Endodermal cell (in vitro differentiated cells): ENCODE data around the gene KIAA1217. TPM values are rescaled to one million over a fixed set of nuclear protein-coding genes. Genes with fewer than 3 reads are reported as not detected.

ENCODE experiments used
- DNase-seq: peaks from one replicate; pipeline ENCODE4 v3.0.0-alpha.2; 2017
- H3K27ac ChIP-seq: 2 replicates; pipeline ENCODE4 v1.5.1; 2013; ENCODE audit warnings: mild to moderate bottlenecking, low read depth, low read length, moderate library complexity
- H3K27me3 ChIP-seq: 2 replicates; pipeline ENCODE4 v1.6.1; 2013; ENCODE audit warnings: mild to moderate bottlenecking, low read length, moderate library complexity; ENCODE audit not compliant: insufficient read depth, control insufficient read depth, poor library complexity, severe bottlenecking
- H3K36me3 ChIP-seq: 2 replicates; pipeline ENCODE4 v1.7.0; 2013; ENCODE audit warnings: mild to moderate bottlenecking, low read length, moderate library complexity; ENCODE audit not compliant: control insufficient read depth, insufficient read depth
- H3K4me1 ChIP-seq: one replicate; pipeline ENCODE4 v1.7.0; 2013; ENCODE audit warnings: low read length; ENCODE audit not compliant: control insufficient read depth, insufficient read depth
- H3K4me3 ChIP-seq: 2 replicates; pipeline ENCODE4 v1.5.1; 2013; ENCODE audit warnings: mild to moderate bottlenecking, low read length, moderate library complexity
- H3K9ac ChIP-seq: 2 replicates; pipeline ENCODE4 v1.6.1; 2013; ENCODE audit warnings: mild to moderate bottlenecking, low read length, moderate library complexity; ENCODE audit not compliant: poor library complexity, severe bottlenecking; ENCODE audit errors: extremely low read depth
- H3K9me3 ChIP-seq: 2 replicates; pipeline ENCODE4 v1.6.1; 2013; ENCODE audit warnings: mild to moderate bottlenecking, low read length, moderate library complexity; ENCODE audit not compliant: control insufficient read depth
- H3K27ac Mint-ChIP-seq: 2 replicates; pipeline ENCODE4 v1.8.0; 2020; ENCODE audit warnings: mixed read lengths
- H3K27me3 Mint-ChIP-seq: 2 replicates; pipeline ENCODE4 v1.8.0; 2021; ENCODE audit warnings: mild to moderate bottlenecking, mixed read lengths; ENCODE audit not compliant: insufficient read depth
- H3K36me3 Mint-ChIP-seq: 2 replicates; pipeline ENCODE4 v1.8.0; 2020; ENCODE audit warnings: low read depth, mixed read lengths
- H3K4me1 Mint-ChIP-seq: 2 replicates; pipeline ENCODE4 v1.8.0; 2020; ENCODE audit warnings: mixed read lengths
- H3K4me3 Mint-ChIP-seq: 2 replicates; pipeline ENCODE4 v1.8.0; 2020; ENCODE audit warnings: mild to moderate bottlenecking, moderate library complexity, mixed read lengths
- H3K9me3 Mint-ChIP-seq: 2 replicates; pipeline ENCODE4 v1.8.0; 2020; ENCODE audit warnings: mild to moderate bottlenecking, mixed read lengths
- CTCF ChIP-seq: fragments of 200-600 bp; sonication (generic); conservative IDR thresholded peaks from 2 replicates; pipeline ENCODE4 v1.5.0; 2021; ENCODE audit warnings: antibody characterized with exemption, mild to moderate bottlenecking
- WGBS, 2 experiments: methylation state at CpG; one replicate each; pipeline versions ENCODE4 v1.1.5 to v1.1.7; 2013; ENCODE audit warnings: missing lambda C conversion rate in 2 of 2, mixed read lengths in 1 of 2; ENCODE audit not compliant: insufficient coverage in 1 of 2, insufficient read length in 1 of 2; 5-methylcytosine and 5-hydroxymethylcytosine counted together
- total RNA-seq, 2 donors: library from RNA; stranded (reverse); fragmentation: NEBNext Ultra II Directional in 1 of 2; extraction: Animal tissue kit (Norgen Biotek cat#: 25700) in 1 of 2; gene quantifications; 2 replicates in 1 of 2; 3 replicates in 1 of 2; pipeline ENCODE4 v1.2.1, GENCODE V29; 2021

KIAA1217 gene
- total RNA-seq, 2 donors from 2014 or later, result 25.4 to 27.2 TPM

GRCh38 chr10:24393201-24393600 is 184.3 kb downstream of the KIAA1217 start:
- Histone ChIP-seq H3K27ac (no peak overlapping the region), H3K4me1 (no peaks in the 10 kb centered on the region), H3K36me3 (no peaks in the 10 kb centered on the region), H3K9ac (no peak overlapping the region), H3K4me3 (no peak overlapping the region), H3K9me3 (no peaks in the 10 kb centered on the region), H3K27me3 (no peaks in the 10 kb centered on the region)
- H3K27me3 Mint-ChIP-seq, result no peaks in the 10 kb centered on the region
- no peaks in the 10 kb centered on the region for H3K4me1 Mint-ChIP-seq
- WGBS, 2 experiments, result 91 to 100% methylated on average over 1 to 5 of the region's 5 CpGs
- no peak overlapping the region for H3K4me3 Mint-ChIP-seq
- no peak overlapping the region for H3K27ac Mint-ChIP-seq
- no peak for DNase-seq
- no peak for TF ChIP-seq CTCF
- peaks cover 3% of the 10 kb centered on the region for H3K36me3 Mint-ChIP-seq
- H3K9me3 Mint-ChIP-seq, result no peaks in the 10 kb centered on the region

DNA sequence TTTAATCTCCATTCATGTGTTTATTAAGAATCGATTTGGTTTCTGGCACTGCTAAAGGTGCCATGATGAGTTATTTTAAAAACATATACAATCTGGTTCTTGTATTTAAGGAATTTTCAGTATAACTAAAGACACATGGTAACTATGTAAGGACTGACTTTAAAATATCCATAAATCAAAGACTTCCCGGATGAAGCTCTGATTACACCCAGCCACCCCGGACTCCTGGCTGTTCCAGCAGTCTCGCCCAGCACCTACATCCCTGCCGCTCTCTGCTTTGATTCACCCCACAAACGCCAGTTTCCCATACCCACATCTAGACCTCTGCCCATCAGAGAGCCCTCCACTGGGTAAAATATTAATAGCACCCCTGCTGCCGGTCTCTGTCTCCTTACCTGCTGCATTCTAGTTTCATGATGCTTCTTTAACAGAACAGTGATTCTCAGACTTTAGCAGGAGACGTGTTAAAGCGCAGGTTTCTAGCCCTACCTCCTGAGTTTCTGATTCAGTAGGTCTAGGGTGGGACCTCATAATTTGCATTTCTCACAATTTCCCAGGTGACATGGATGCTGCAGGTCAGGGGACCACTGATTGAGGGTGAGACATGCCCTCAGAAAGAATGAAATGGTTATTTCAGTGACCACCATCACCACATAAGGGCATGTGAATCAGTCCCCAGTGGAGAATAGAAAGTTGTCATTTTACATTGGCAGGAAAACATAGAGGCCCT is 185.7 kb downstream of the KIAA1217 start:
- WGBS, 2 experiments, result 91 to 96% methylated on average over 4 to 9 of the region's 9 CpGs
- Mint-ChIP-seq H3K9me3 (no peaks in the 10 kb centered on the region), H3K4me3 (no peak overlapping the region), H3K27ac (no peak overlapping the region), H3K27me3 (no peaks in the 10 kb centered on the region), H3K36me3 (peaks cover 3% of the 10 kb centered on the region), H3K4me1 (no peaks in the 10 kb centered on the region)
- Histone ChIP-seq H3K4me1 (no peaks in the 10 kb centered on the region), H3K4me3 (no peak overlapping the region), H3K27me3 (no peaks in the 10 kb centered on the region), H3K9ac (no peak overlapping the region), H3K27ac (no peak overlapping the region), H3K9me3 (no peaks in the 10 kb centered on the region), H3K36me3 (no peaks in the 10 kb centered on the region)
- no peak for TF ChIP-seq CTCF
- DNase-seq, result no peak

DNA sequence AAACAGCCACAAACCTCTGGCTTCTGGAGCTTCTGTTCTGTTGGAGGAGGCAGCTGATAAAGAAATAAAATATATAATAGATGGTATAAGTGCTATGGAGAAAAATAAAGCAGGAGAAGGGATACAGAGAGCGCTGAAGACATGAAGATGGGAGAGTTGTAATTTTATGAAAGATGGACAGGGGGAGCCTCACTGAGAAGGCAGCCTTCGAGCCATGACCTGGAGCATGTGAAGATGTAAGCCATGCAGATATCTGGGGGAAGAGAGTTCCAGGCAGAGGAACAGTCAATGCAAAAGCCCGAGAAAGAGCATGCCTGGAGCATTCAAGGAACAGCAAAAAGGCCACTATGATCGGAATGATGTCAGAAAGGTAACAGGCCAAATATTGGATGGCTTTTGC is 187.5 kb downstream of the KIAA1217 start:
- H3K27me3 Mint-ChIP-seq, result no peaks in the 10 kb centered on the region
- no peaks in the 10 kb centered on the region for H3K4me1 Mint-ChIP-seq

More for the DNA sequence above, 187.5 kb downstream of the KIAA1217 start:
- H3K27ac Mint-ChIP-seq, result no peak overlapping the region
- H3K4me3 Mint-ChIP-seq, result no peak overlapping the region
- no peaks in the 10 kb centered on the region for H3K36me3 Mint-ChIP-seq
- H3K9me3 Mint-ChIP-seq, result no peaks in the 10 kb centered on the region
- no peak for DNase-seq
- TF ChIP-seq CTCF, result peak; percentile 64
- Histone ChIP-seq H3K27ac (no peak overlapping the region), H3K36me3 (no peaks in the 10 kb centered on the region), H3K4me1 (no peaks in the 10 kb centered on the region), H3K9me3 (no peaks in the 10 kb centered on the region), H3K4me3 (no peak overlapping the region), H3K27me3 (no peaks in the 10 kb centered on the region), H3K9ac (no peak overlapping the region)
- WGBS, 2 experiments, result 91 to 94% methylated on average over 4 of the region's 4 CpGs
